Endothelial cell of umbilical vein (primary cell): ENCODE results near the gene SMAD6.

Experiments used
- CTCF ChIP-seq, 2 donors: IDR thresholded peaks; 1 replicate in 1 of 2; 2 replicates in 1 of 2; pipeline ENCODE4 v1.5.1; 2011; ENCODE audit warnings: low read length in 2 of 2, mild to moderate bottlenecking in 2 of 2, moderate library complexity in 2 of 2, control low read depth in 1 of 2, inconsistent platforms in 1 of 2, low read depth in 1 of 2; ENCODE audit not compliant: insufficient read depth in 1 of 2; ENCODE audit errors: extremely low read depth in 1 of 2
- EZH2 ChIP-seq: IDR thresholded peaks from 2 replicates; pipeline ENCODE4 v1.6.1; 2012; ENCODE audit warnings: borderline replicate concordance, low read depth, mild to moderate bottlenecking, moderate library complexity, low read length, inconsistent platforms; ENCODE audit not compliant: severe bottlenecking
- GATA2 ChIP-seq: IDR thresholded peaks from 2 replicates; pipeline ENCODE4 v1.7.0; 2011; ENCODE audit warnings: low read depth, mild to moderate bottlenecking, moderate library complexity, mixed read lengths, low read length; ENCODE audit not compliant: insufficient read length, insufficient read depth
- MAX ChIP-seq: IDR thresholded peaks from 2 replicates; pipeline ENCODE4 v1.6.1; 2011; ENCODE audit not compliant: insufficient read depth, insufficient read length
- MYC ChIP-seq: IDR thresholded peaks from one replicate; pipeline ENCODE4 v1.6.1; 2011; ENCODE audit warnings: mild to moderate bottlenecking, low read depth, low read length
- POLR2A ChIP-seq: IDR thresholded peaks from 2 replicates; pipeline ENCODE4 v1.6.1; 2012; ENCODE audit warnings: low read depth, mild to moderate bottlenecking, control low read depth, low read length
- POLR2AphosphoS5 ChIP-seq: IDR thresholded peaks from 2 replicates; pipeline ENCODE4 v1.6.1; 2012; ENCODE audit warnings: low read depth, mild to moderate bottlenecking, control low read depth, low read length, moderate library complexity; ENCODE audit not compliant: insufficient read depth

- TF ChIP-seq CTCF (IDR thresholded peaks at IDR 0.05; ENCODE audit: extremely low read depth in 1 of 2, insufficient read depth in 1 of 2, low read depth in 1 of 2, low read length in 2 of 2), result no peak
- no peak for TF ChIP-seq EZH2
- no peak for TF ChIP-seq POLR2A
- TF ChIP-seq POLR2AphosphoS5, result no peak
- no peak for TF ChIP-seq GATA2
- TF ChIP-seq MYC, result no peak
- TF ChIP-seq MAX, result no peak
Measured at GRCh38 chr15:66723826-66724731, 22.0 kb downstream of the SMAD6 start.
